ENCODE data around the gene TSPAN11.
"Not testable (repeated sequence)": the region's sequence is repeated elsewhere in the genome, so short reads cannot be mapped to it uniquely, and the experiment has no call there.

Gene TSPAN11

GRCh38 chr12:30926243-30927221 is at the start of gene TSPAN11:
TSPAN11 (plus strand) TSS chr12:30926748; CDS start chr12:30953992, 27,244 bp downstream.
- DNase-seq, result peak; percentile 94

- DNase-seq, result no peak
Observed at GRCh38 chr12:30877105-30877875, 49.3 kb upstream of the TSPAN11 start.

GRCh38 chr12:30878024-30878423 is 48.5 kb upstream of the TSPAN11 start:
- no peak for DNase-seq

GRCh38 chr12:30880061-30880460 is 46.5 kb upstream of the TSPAN11 start:
- peak; percentile 33 for DNase-seq

GRCh38 chr12:30880813-30881212 is 45.7 kb upstream of the TSPAN11 start:
- no peak for DNase-seq

GRCh38 chr12:30882706-30883105 is 43.8 kb upstream of the TSPAN11 start:
- no peak for DNase-seq

GRCh38 chr12:30884799-30885198 is 41.7 kb upstream of the TSPAN11 start:
- no peak for DNase-seq

GRCh38 chr12:30885321-30885720 is 41.2 kb upstream of the TSPAN11 start:
- no peak for DNase-seq

GRCh38 chr12:30887226-30887625 is 39.3 kb upstream of the TSPAN11 start:
- no peak for DNase-seq

- no peak for DNase-seq
Observed at GRCh38 chr12:30888241-30888640, 38.3 kb upstream of the TSPAN11 start.

- not testable (repeated sequence) for DNase-seq
Observed at GRCh38 chr12:30894531-30894930, 32.0 kb upstream of the TSPAN11 start.

GRCh38 chr12:30896461-30896860 is 30.1 kb upstream of the TSPAN11 start:
- DNase-seq, result no peak

- DNase-seq, result no peak
Observed at GRCh38 chr12:30898846-30899245, 27.7 kb upstream of the TSPAN11 start.

- DNase-seq, result no peak
Observed at GRCh38 chr12:30900351-30900750, 26.2 kb upstream of the TSPAN11 start.

- DNase-seq, result no peak
Observed at GRCh38 chr12:30902001-30902400, 24.5 kb upstream of the TSPAN11 start.

- no peak for DNase-seq
Observed at GRCh38 chr12:30902596-30902995, 24.0 kb upstream of the TSPAN11 start.

GRCh38 chr12:30905463-30906009 is 21.0 kb upstream of the TSPAN11 start:
- no peak for DNase-seq

- no peak for DNase-seq
Observed at GRCh38 chr12:30908076-30908721, 18.3 kb upstream of the TSPAN11 start.

- DNase-seq, result peak; percentile 81
Observed at GRCh38 chr12:30908722-30909348, 17.7 kb upstream of the TSPAN11 start.

- DNase-seq, result peak; percentile 47
Observed at GRCh38 chr12:30909349-30910037, 17.1 kb upstream of the TSPAN11 start.

GRCh38 chr12:30910038-30910350 is 16.6 kb upstream of the TSPAN11 start:
- no peak for DNase-seq

GRCh38 chr12:30911207-30911606 is 15.3 kb upstream of the TSPAN11 start:
- DNase-seq, result no peak
